ENCODE data around the gene GAB1.

The GAB1 gene

GRCh38 chr4:143424276-143424675, 87.6 kb downstream of the GAB1 start:
- DNase-seq, result no peak

GRCh38 chr4:143431526-143432257, 95.0 kb downstream of the GAB1 start:
- no peak for DNase-seq

GRCh38 chr4:143432258-143432591, 95.5 kb downstream of the GAB1 start:
- no peak for DNase-seq

- no peak for DNase-seq
Measured at GRCh38 chr4:143433231-143433630, 96.6 kb downstream of the GAB1 start.

GRCh38 chr4:143435955-143436354, 99.3 kb downstream of the GAB1 start:
- DNase-seq, result no peak

GRCh38 chr4:143437476-143437875, 100.8 kb downstream of the GAB1 start:
- no peak for DNase-seq

GRCh38 chr4:143437937-143438336, 101.3 kb downstream of the GAB1 start:
- no peak for DNase-seq

GRCh38 chr4:143438710-143439109, 102.0 kb downstream of the GAB1 start:
- no peak for DNase-seq

GRCh38 chr4:143441109-143441508, 104.4 kb downstream of the GAB1 start:
- no peak for DNase-seq

- no peak for DNase-seq
Measured at GRCh38 chr4:143441678-143442077, 105.0 kb downstream of the GAB1 start.

- no peak for DNase-seq
Measured at GRCh38 chr4:143443728-143444127, 107.1 kb downstream of the GAB1 start.

GRCh38 chr4:143451186-143451585, 114.5 kb downstream of the GAB1 start:
- DNase-seq, result no peak

GRCh38 chr4:143455211-143455610, 118.5 kb downstream of the GAB1 start:
- no peak for DNase-seq

GRCh38 chr4:143458966-143459365, 122.3 kb downstream of the GAB1 start:
- no peak for DNase-seq

GRCh38 chr4:143473334-143474126, 136.9 kb downstream of the GAB1 start:
- no peak for DNase-seq

GRCh38 chr4:143477487-143477886, 140.8 kb downstream of the GAB1 start:
- no peak for DNase-seq

- no peak for DNase-seq
Measured at GRCh38 chr4:143481361-143481760, 144.7 kb downstream of the GAB1 start.

- no peak for DNase-seq
Measured at GRCh38 chr4:143482840-143483239, 146.2 kb downstream of the GAB1 start.

GRCh38 chr4:143486314-143486713, 149.6 kb downstream of the GAB1 start:
- DNase-seq, result no peak

- no peak for DNase-seq
Measured at GRCh38 chr4:143488687-143489086, 152.0 kb downstream of the GAB1 start.

GRCh38 chr4:143489106-143489505, 152.4 kb downstream of the GAB1 start:
- DNase-seq, result no peak

- DNase-seq, result no peak
Measured at GRCh38 chr4:143498021-143498420, 161.3 kb downstream of the GAB1 start.

- DNase-seq, result no peak
Measured at GRCh38 chr4:143502231-143502630, 165.6 kb downstream of the GAB1 start.

- no peak for DNase-seq
Measured at GRCh38 chr4:143506031-143506430, 169.4 kb downstream of the GAB1 start.

- DNase-seq, result no peak
Measured at GRCh38 chr4:143511906-143512305, 175.2 kb downstream of the GAB1 start.

Data from central memory CD4-positive, alpha-beta T cell (primary cell).